ENCODE data around the gene XPNPEP1.

Gene XPNPEP1

GRCh38 chr10:109947111-109947920 is 24.0 kb upstream of the XPNPEP1 start:
- no peak for DNase-seq

- DNase-seq = no peak
These were observed 23.4 kb upstream of the XPNPEP1 start for GRCh38 chr10:109946680-109947079.

GRCh38 chr10:109945473-109946177 is 22.3 kb upstream of the XPNPEP1 start:
- no peak for DNase-seq

- DNase-seq = no peak
These were observed 21.3 kb upstream of the XPNPEP1 start for GRCh38 chr10:109944613-109945012.

- no peak for DNase-seq
These were observed 18.0 kb upstream of the XPNPEP1 start for GRCh38 chr10:109941236-109941862.

- no peak for DNase-seq
These were observed 17.2 kb upstream of the XPNPEP1 start for GRCh38 chr10:109940553-109940952.

GRCh38 chr10:109940117-109940516 is 16.8 kb upstream of the XPNPEP1 start:
- DNase-seq = no peak

GRCh38 chr10:109939315-109939961 is 16.1 kb upstream of the XPNPEP1 start:
- DNase-seq = no peak

GRCh38 chr10:109937460-109938065 is 14.3 kb upstream of the XPNPEP1 start:
- no peak for DNase-seq

- no peak for DNase-seq
These were observed 11.9 kb upstream of the XPNPEP1 start for GRCh38 chr10:109934958-109935793.

- no peak for DNase-seq
These were observed 10.8 kb upstream of the XPNPEP1 start for GRCh38 chr10:109933984-109934565.

GRCh38 chr10:109932968-109933367 is 9.7 kb upstream of the XPNPEP1 start:
- DNase-seq = no peak

- DNase-seq = no peak
These were observed 9.1 kb upstream of the XPNPEP1 start for GRCh38 chr10:109932391-109932790.

GRCh38 chr10:109931163-109931562 is 7.9 kb upstream of the XPNPEP1 start:
- no peak for DNase-seq

- no peak for DNase-seq
These were observed 6.3 kb upstream of the XPNPEP1 start for GRCh38 chr10:109929501-109930219.

GRCh38 chr10:109928475-109928891 is 5.2 kb upstream of the XPNPEP1 start:
- no peak for DNase-seq

- DNase-seq = no peak
These were observed 3.5 kb upstream of the XPNPEP1 start for GRCh38 chr10:109926825-109927224.

- DNase-seq = no peak
These were observed 2.9 kb upstream of the XPNPEP1 start for GRCh38 chr10:109926061-109926745.

GRCh38 chr10:109924967-109925620 is 1.8 kb upstream of the XPNPEP1 start:
- DNase-seq = no peak

- no peak for DNase-seq
These were observed 776 bp upstream of the XPNPEP1 start for GRCh38 chr10:109924087-109924486.
